Cerebellar cortex (tissue), 1 donor: ENCODE data around the gene TRPM3.

Source experiments
- DNase-seq: peaks from one replicate; pipeline ENCODE4 v3.0.0-alpha.2; 2015; ENCODE audit warnings: low spot score

The TRPM3 gene

GRCh38 chr9:70817311-70817710 is 304.1 kb downstream of the TRPM3 start:
- DNase-seq: no peak

GRCh38 chr9:70816891-70817290 is 304.5 kb downstream of the TRPM3 start:
- peak; percentile 63 for DNase-seq

GRCh38 chr9:70816316-70816715 is 305.1 kb downstream of the TRPM3 start:
- DNase-seq: peak; percentile 58

GRCh38 chr9:70814597-70814996 is 306.8 kb downstream of the TRPM3 start:
- no peak for DNase-seq

- no peak for DNase-seq
Observed at GRCh38 chr9:70813141-70813540, 308.3 kb downstream of the TRPM3 start.

- no peak for DNase-seq
Observed at GRCh38 chr9:70811638-70812037, 309.8 kb downstream of the TRPM3 start.

GRCh38 chr9:70806875-70807274 is 314.5 kb downstream of the TRPM3 start:
- DNase-seq: no peak

GRCh38 chr9:70805949-70806348 is 315.5 kb downstream of the TRPM3 start:
- peak; percentile 81 for DNase-seq

GRCh38 chr9:70802758-70803436 is 318.5 kb downstream of the TRPM3 start:
- DNase-seq: no peak

GRCh38 chr9:70802206-70802605 is 319.2 kb downstream of the TRPM3 start:
- DNase-seq: no peak

- DNase-seq: no peak
Observed at GRCh38 chr9:70801181-70801829, 320.1 kb downstream of the TRPM3 start.

- no peak for DNase-seq
Observed at GRCh38 chr9:70798018-70798417, 323.4 kb downstream of the TRPM3 start.

- DNase-seq: no peak
Observed at GRCh38 chr9:70795841-70796240, 325.6 kb downstream of the TRPM3 start.

GRCh38 chr9:70792796-70793195 is 328.6 kb downstream of the TRPM3 start:
- DNase-seq: no peak

- DNase-seq: no peak
Observed at GRCh38 chr9:70791936-70792335, 329.5 kb downstream of the TRPM3 start.

GRCh38 chr9:70789086-70789485 is 332.3 kb downstream of the TRPM3 start:
- no peak for DNase-seq

- no peak for DNase-seq
Observed at GRCh38 chr9:70784456-70784855, 337.0 kb downstream of the TRPM3 start.

- DNase-seq: no peak
Observed at GRCh38 chr9:70778568-70778967, 342.9 kb downstream of the TRPM3 start.

GRCh38 chr9:70773579-70773978 is 347.8 kb downstream of the TRPM3 start:
- DNase-seq: no peak

GRCh38 chr9:70772601-70773000 is 348.8 kb downstream of the TRPM3 start:
- DNase-seq: peak; percentile 98

- DNase-seq: no peak
Observed at GRCh38 chr9:70765946-70766345, 355.5 kb downstream of the TRPM3 start.

- no peak for DNase-seq
Observed at GRCh38 chr9:70761139-70761670, 360.2 kb downstream of the TRPM3 start.

- no peak for DNase-seq
Observed at GRCh38 chr9:70760228-70760627, 361.2 kb downstream of the TRPM3 start.

- no peak for DNase-seq
Observed at GRCh38 chr9:70753311-70753710, 368.1 kb downstream of the TRPM3 start.
